K562 (cell line): ENCODE measurements around the gene ZFYVE28. TPM values are rescaled to one million over a fixed set of nuclear protein-coding genes. Genes with fewer than 3 reads are reported as not detected.

Experiments
- ATAC-seq: fragments of 200-7000 bp; cut with Tn5 transposase; 3 replicates; pipeline ENCODE4 v1.9.1; 2020; ENCODE audit warnings: moderate library complexity
- BruUV-seq: library from RNA; stranded (reverse); fragments of 400-500 nt; replicated peaks from 2 replicates; lab custom pipeline; 2021; lab: Mats Ljungman, UMichigan
- CTCF ChIA-PET: fragments of 300-600 bp; formaldehyde crosslinking; extraction: SDS; loops from one replicate; lab custom pipeline; 2021; ENCODE audit warnings: low intra/inter-chr PET ratio; lab: Yijun Ruan, JAX
- POLR2A ChIA-PET: fragments of 300-600, 350-650 bp; sonication (Branson Sonifier 250); formaldehyde crosslinking; extraction: SDS; loops from one replicate; lab custom pipeline; 2021; ENCODE audit warnings: antibody characterized with exemption, inconsistent platforms; lab: Yijun Ruan, JAX
- DNase-seq, 4 experiments: peaks; one replicate each; pipeline versions ENCODE4 v3.0.0 to v3.0.0-alpha.2; 2011 to 2018; ENCODE audit warnings: low spot score in 3 of 4, mixed read lengths in 3 of 4; ENCODE audit errors: extremely low read depth in 1 of 4
- FAIRE-seq: peaks from 2 replicates; lab custom pipeline; 2011; peaks lifted over from hg19 to GRCh38; lab: Jason Lieb, UNC
- H2AFZ ChIP-seq: 2 replicates; pipeline ENCODE4 v1.6.0; 2011; ENCODE audit warnings: low read depth, low read length, control low read depth, inconsistent platforms
- H3K27ac ChIP-seq: fragments of 200-600 bp; 3 replicates; pipeline ENCODE4 v1.8.0; 2011; ENCODE audit warnings: low read depth, mild to moderate bottlenecking, control low read depth, inconsistent platforms, low read length, moderate library complexity, mixed read lengths; ENCODE audit errors: extremely low read depth
- H3K27me3 ChIP-seq, 2 experiments: fragments of 300-600 bp in 1 of 2; 2 replicates in 1 of 2; 3 replicates in 1 of 2; pipeline versions ENCODE4 v1.6.0 to v1.8.0; 2011; ENCODE audit warnings: inconsistent platforms in 2 of 2, low read length in 2 of 2, mild to moderate bottlenecking in 1 of 2, mixed read lengths in 1 of 2, moderate library complexity in 1 of 2; ENCODE audit not compliant: control insufficient read depth in 2 of 2, insufficient read depth in 2 of 2
- H3K36me3 ChIP-seq: fragments of 300-600 bp; 3 replicates; pipeline ENCODE4 v1.8.0; 2011; ENCODE audit warnings: mild to moderate bottlenecking, low read length, inconsistent platforms; ENCODE audit not compliant: control insufficient read depth, insufficient read depth
- H3K4me1 ChIP-seq, 2 experiments: fragments of 200-600 bp in 1 of 2; replicated peaks in 1 of 2; 2 replicates in 1 of 2; 3 replicates in 1 of 2; pipeline versions ENCODE4 v1.5.1 to v1.8.0; 2011; ENCODE audit warnings: inconsistent platforms in 2 of 2, low read length in 2 of 2, mild to moderate bottlenecking in 1 of 2, mixed read lengths in 1 of 2, moderate library complexity in 1 of 2; ENCODE audit not compliant: control insufficient read depth in 2 of 2, insufficient read depth in 2 of 2
- H3K4me2 ChIP-seq: 2 replicates; pipeline ENCODE4 v1.6.1; 2011; ENCODE audit warnings: low read length, control low read depth, inconsistent platforms, mixed read lengths; ENCODE audit not compliant: insufficient read depth
- H3K4me3 ChIP-seq: fragments of 200-600 bp; sonication (generic), shearing (Covaris generic); 2 replicates; pipeline ENCODE4 v1.5.1; 2016; ENCODE audit warnings: control low read depth, inconsistent platforms
- H3K79me2 ChIP-seq: fragments of 200-600 bp; 3 replicates; pipeline ENCODE4 v1.8.0; 2011; ENCODE audit warnings: low read length, inconsistent platforms; ENCODE audit not compliant: control insufficient read depth, insufficient read depth
- H3K9ac ChIP-seq, 2 experiments: 2 replicates each; pipeline versions ENCODE4 v1.6.0 to v1.6.1; 2011; ENCODE audit warnings: low read depth in 2 of 2, low read length in 2 of 2, control low read depth in 1 of 2, inconsistent platforms in 1 of 2, mild to moderate bottlenecking in 1 of 2, mixed read lengths in 1 of 2; ENCODE audit not compliant: insufficient read depth in 1 of 2
- H3K9me1 ChIP-seq: one replicate; pipeline ENCODE4 v1.6.0; 2011; ENCODE audit warnings: inconsistent platforms, mild to moderate bottlenecking, low read length, moderate library complexity; ENCODE audit not compliant: control insufficient read depth, insufficient read depth
- H3K9me3 ChIP-seq: replicated peaks from 2 replicates; pipeline ENCODE4 v1.5.1; 2011; ENCODE audit warnings: low read depth, low read length, inconsistent platforms; ENCODE audit not compliant: control insufficient read depth, insufficient read depth
- H4K20me1 ChIP-seq: replicated peaks from 2 replicates; pipeline ENCODE4 v1.6.1; 2011; ENCODE audit warnings: low read length, inconsistent platforms, mixed read lengths; ENCODE audit not compliant: control insufficient read depth, insufficient read depth
- FOXP1 ChIP-seq: sonication (generic); formaldehyde crosslinking; IDR thresholded peaks from 2 replicates; pipeline ENCODE4 v1.8.0; 2022; ENCODE audit warnings: mild to moderate bottlenecking, missing genetic modification reagents
- NR2C2 ChIP-seq, 2 experiments: fragments of 200-800 bp in 1 of 2; sonication (Bioruptor generic) in 1 of 2; sonication (generic) in 1 of 2; formaldehyde crosslinking in 1 of 2; IDR thresholded peaks; 2 replicates each; pipeline versions ENCODE4 v1.6.1 to v1.8.0; 2016 to 2022; ENCODE audit warnings: mild to moderate bottlenecking in 1 of 2, missing compliant biosample characterization in 1 of 2, missing genetic modification characterization in 1 of 2, missing genetic modification reagents in 1 of 2
- STAG1 ChIP-seq: sonication (generic); formaldehyde crosslinking; IDR thresholded peaks from 2 replicates; pipeline ENCODE4 v1.5.0; 2020; ENCODE audit warnings: missing genetic modification reagents, borderline replicate concordance
- TEAD2 ChIP-seq: fragments of 450-650 bp; IDR thresholded peaks from 2 replicates; pipeline ENCODE4 v1.6.1; 2016; ENCODE audit warnings: missing genetic modification characterization, control low read depth, missing compliant biosample characterization
- ZC3H11A ChIP-seq: IDR thresholded peaks from 2 replicates; pipeline ENCODE4 v1.6.1; 2012; ENCODE audit warnings: low read depth, low read length, improper control_type of control experiment
- ZNF121 ChIP-seq: sonication (generic); formaldehyde crosslinking; conservative IDR thresholded peaks from 2 replicates; pipeline ENCODE4 v1.8.0; 2022; ENCODE audit warnings: missing genetic modification reagents
- ZNF174 ChIP-seq: fragments of 250-450 bp; sonication (Bioruptor Pico); IDR thresholded peaks from 2 replicates; pipeline ENCODE4 v1.4.0; 2020; ENCODE audit warnings: mild to moderate bottlenecking
- ZNF316 ChIP-seq: fragments of 450-650 bp; IDR thresholded peaks from 2 replicates; pipeline ENCODE4 v1.6.1; 2016
- ZNF586 ChIP-seq: fragments of 450-650 bp; formaldehyde crosslinking; conservative IDR thresholded peaks from 2 replicates; pipeline ENCODE4 v1.4.0; 2020; ENCODE audit warnings: mild to moderate bottlenecking, moderate library complexity
- WGBS: fragments of 100-300 bp; shearing (Covaris generic); methylation state at CpG from one replicate; pipeline ENCODE4 v1.1.6; 2016; ENCODE audit warnings: low coverage, mixed read lengths; ENCODE audit not compliant: insufficient coverage; ENCODE audit errors: missing lambda C conversion rate; 5-methylcytosine and 5-hydroxymethylcytosine counted together
- in situ Hi-C: fragments of 300-500 bp; cut with MboI; formaldehyde crosslinking; loops from 4 replicates; pipeline ENCODE4 v1.15.0; 2018; ENCODE audit warnings: inconsistent platforms, mixed read lengths
- intact Hi-C: fragments of 100-400 bp; cut with micrococcal nuclease; formaldehyde crosslinking; loops from 2 replicates; pipeline ENCODE4 v1.14.2; 2022
- polyA plus RNA-seq, 8 experiments: library from polyadenylated mRNA; depleted of rRNA in 4 of 8; stranded (reverse) in 5 of 8; unstranded in 3 of 8; fragments of >200 nt; fragmentation: Nextera tagmentation in 2 of 8; fragmentation: Illumina TruSeq in 1 of 8; extraction: Ambion mirVana in 2 of 8; extraction: Trizol in 1 of 8; gene quantifications; 2 replicates each; pipeline versions ENCODE4 v1.2.1 to v1.2.3, GENCODE V29; 2011 to 2014; ENCODE audit warnings: inconsistent platforms in 1 of 8, missing spikeins in 1 of 8
- total RNA-seq, 7 experiments: library from RNA; depleted of rRNA in 6 of 7; stranded (reverse); fragments of >200 nt in 6 of 7; fragmentation: Illumina TruSeq in 2 of 7; extraction: Trizol in 2 of 7; gene quantifications; 2 replicates each; pipeline versions ENCODE4 v1.2.1 to v1.2.3, GENCODE V29; 2011 to 2021; ENCODE audit warnings: low replicate concordance in 1 of 7

ZFYVE28 gene
- total and polyA plus RNA-seq, 9 of the 15 experiments (the other 6 are each of a cell fraction or from before 2014, with no cell fraction given), result 1.3 to 24.8 (median 8.9) TPM

DNA sequence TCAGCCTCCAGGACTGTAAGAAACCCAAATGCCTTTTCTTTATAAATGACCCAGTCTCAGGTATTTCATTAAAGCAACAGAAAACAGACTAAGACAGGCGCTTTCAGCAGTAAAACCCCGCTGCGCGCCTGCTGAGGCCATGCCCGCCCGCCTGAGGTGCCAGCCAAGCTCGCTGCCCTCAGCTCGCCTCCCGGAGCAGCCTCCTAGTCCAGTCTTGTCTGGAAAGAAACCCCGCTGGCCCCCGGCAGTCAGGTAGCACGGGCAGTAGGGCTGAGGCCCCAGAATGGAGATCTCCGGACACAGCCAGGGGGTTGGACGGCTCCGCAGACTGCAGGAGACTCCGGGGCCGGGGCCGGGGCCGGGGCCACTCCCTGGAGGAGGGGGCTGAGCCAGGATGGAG, 31.7 kb downstream of the ZFYVE28 start:
- ATAC-seq (no peak), FAIRE-seq (no peak), DNase-seq (no peak)
- POLR2A ChIA-PET, result interaction anchor here (0.6 kb wide), 2 partner anchors 147 to 282 kb away, joined by 3 read pairs; no protein-coding TSS in a partner anchor
- Histone ChIP-seq H3K9me1 (no peaks in the 10 kb centered on the region), H3K9me3 (no peaks in the 10 kb centered on the region), H3K27me3 (no peaks in the 10 kb centered on the region), H3K9ac (no peak overlapping the region), H2AFZ (no peak overlapping the region), H3K4me1 (peaks cover 61 to 74% of the 10 kb centered on the region in 2 experiments)
- in situ Hi-C loops, result no loop called here
- 85% methylated on average over 16 of the region's 19 CpGs for WGBS
- TF ChIP-seq ZC3H11A (no peak), ZNF316 (no peak), TEAD2 (tag) (no peak), ZNF121 (no peak), FOXP1 (CRISPR knock-in tag) (no peak), STAG1 (CRISPR knock-in tag) (no peak), ZNF586 (CRISPR knock-in tag) (no peak), ZNF174 (CRISPR knock-in tag) (no peak), NR2C2 (CRISPR knock-in tag; IDR thresholded peaks at IDR 0.05) (no peak), NR2C2 (tag; IDR thresholded peaks at IDR 0.05) (no peak)
- TF ChIP-seq, all 486 proteins: peak for 0
- intact Hi-C loops, result no loop called here
- Histone ChIP-seq H3K27ac (no peak overlapping the region), H3K36me3 (peaks cover 5% of the 10 kb centered on the region; the same call in 1 of the 3 replicates), H3K79me2 (peaks cover 83% of the 10 kb centered on the region), H4K20me1 (no peaks in the 10 kb centered on the region), H3K4me3 (no peak overlapping the region), H3K4me2 (no peak overlapping the region)
- CTCF ChIA-PET, result no interaction called here
- BruUV-seq, result no TSS peak
